SU-DHL-6 (cell line): ENCODE data around the gene NFIA.

Experiments used
- H2AFZ ChIP-seq: fragments of 200-600 bp; sonication (generic); 2 replicates; pipeline ENCODE4 v1.6.1; 2014; ENCODE audit warnings: low read depth, mild to moderate bottlenecking, moderate library complexity, mixed read lengths, antibody characterized with exemption, low read length; ENCODE audit not compliant: severe bottlenecking
- H3F3A ChIP-seq: fragments of 200-600 bp; shearing (Covaris generic); 2 replicates; pipeline ENCODE4 v1.6.0; 2016; ENCODE audit warnings: antibody characterized with exemption, mild to moderate bottlenecking; ENCODE audit not compliant: insufficient read depth
- H3K27ac ChIP-seq: fragments of 200-600 bp; sonication (generic); 2 replicates; pipeline ENCODE4 v1.5.1; 2016; ENCODE audit warnings: low read depth, mild to moderate bottlenecking, low read length, moderate library complexity, mixed read lengths
- H3K27me3 ChIP-seq: fragments of 200-600 bp; sonication (generic), shearing (Covaris generic); 2 replicates; pipeline ENCODE4 v1.6.0; 2014; ENCODE audit warnings: mild to moderate bottlenecking, low read length
- H3K36me3 ChIP-seq: fragments of 200-600 bp; sonication (generic); 2 replicates; pipeline ENCODE4 v1.6.1; 2014; ENCODE audit warnings: mild to moderate bottlenecking, low read length, mixed read lengths
- H3K4me2 ChIP-seq: fragments of 300-600, 200-600 bp; shearing (Covaris generic), sonication (generic); 2 replicates; pipeline ENCODE4 v1.6.0; 2014; ENCODE audit warnings: low read length, low read depth, mild to moderate bottlenecking; ENCODE audit not compliant: poor library complexity, severe bottlenecking
- H3K4me3 ChIP-seq: fragments of 200-600 bp; sonication (generic); 2 replicates; pipeline ENCODE4 v1.5.1; 2014; ENCODE audit warnings: antibody characterized with exemption, low read length, mild to moderate bottlenecking, mixed read lengths; ENCODE audit not compliant: insufficient read depth, poor library complexity, severe bottlenecking
- H3K79me2 ChIP-seq: fragments of 200-600 bp; sonication (generic); 2 replicates; pipeline ENCODE4 v1.6.1; 2014; ENCODE audit warnings: mild to moderate bottlenecking, low read length, moderate library complexity; ENCODE audit not compliant: insufficient read depth
- H3K9ac ChIP-seq: fragments of 200-600 bp; sonication (generic); 2 replicates; pipeline ENCODE4 v1.7.0; 2014; ENCODE audit warnings: mild to moderate bottlenecking, low read length
- H3K9me2 ChIP-seq: fragments of 200-600 bp; sonication (generic); replicated peaks from 2 replicates; pipeline ENCODE4 v1.6.1; 2014; ENCODE audit warnings: low read length; ENCODE audit not compliant: insufficient read depth
- H3K9me3 ChIP-seq: fragments of 200-600 bp; sonication (generic); 2 replicates; pipeline ENCODE4 v1.6.1; 2014; ENCODE audit warnings: low read length, mixed read lengths; ENCODE audit not compliant: insufficient read depth
- H4K20me1 ChIP-seq: fragments of 200-600 bp; sonication (generic); 2 replicates; pipeline ENCODE4 v1.6.1; 2014; ENCODE audit warnings: low read depth, mild to moderate bottlenecking, antibody characterized with exemption, low read length, moderate library complexity, mixed read lengths
- CTCF ChIP-seq: fragments of 200-600 bp; sonication (generic); IDR thresholded peaks from one replicate; pipeline ENCODE4 v1.5.1; 2017; ENCODE audit warnings: antibody characterized with exemption, mild to moderate bottlenecking, low read length, moderate library complexity; ENCODE audit not compliant: insufficient read depth, poor library complexity, severe bottlenecking
- EZH2phosphoT487 ChIP-seq: fragments of 200-600 bp; sonication (generic), shearing (Covaris generic); conservative IDR thresholded peaks from 2 replicates; pipeline ENCODE4 v1.6.1; 2018; ENCODE audit warnings: mild to moderate bottlenecking, antibody characterized with exemption, low read length, moderate library complexity, mixed read lengths

The NFIA gene

GRCh38 chr1:61447106-61447967 lies 365.0 kb downstream of the NFIA start:
- Histone ChIP-seq H3K27me3 (no peaks in the 10 kb centered on the region), H3K9me2 (no peaks in the 10 kb centered on the region), H2AFZ (no peak overlapping the region), H3K4me2 (no peak overlapping the region), H3K27ac (no peak overlapping the region), H3K79me2 (no peaks in the 10 kb centered on the region), H3K9me3 (no peaks in the 10 kb centered on the region), H4K20me1 (no peaks in the 10 kb centered on the region), H3F3A (no peaks in the 10 kb centered on the region), H3K4me3 (no peak overlapping the region), H3K36me3 (no peaks in the 10 kb centered on the region), H3K9ac (no peak overlapping the region)
- TF ChIP-seq EZH2phosphoT487 (no peak), CTCF (no peak)

GRCh38 chr1:61447968-61448430 lies 365.6 kb downstream of the NFIA start:
- H3K4me2 ChIP-seq = no peak overlapping the region
- H3K36me3 ChIP-seq = no peaks in the 10 kb centered on the region
- no peaks in the 10 kb centered on the region for H4K20me1 ChIP-seq
- H3K27ac ChIP-seq = no peak overlapping the region
- H3K27me3 ChIP-seq = no peaks in the 10 kb centered on the region
- no peaks in the 10 kb centered on the region for H3F3A ChIP-seq
- H3K4me3 ChIP-seq = no peak overlapping the region
- TF ChIP-seq CTCF (no peak), EZH2phosphoT487 (no peak)
- no peak overlapping the region for H3K9ac ChIP-seq
- no peaks in the 10 kb centered on the region for H3K9me3 ChIP-seq
- H3K79me2 ChIP-seq = no peaks in the 10 kb centered on the region
- H2AFZ ChIP-seq = no peak overlapping the region
- no peaks in the 10 kb centered on the region for H3K9me2 ChIP-seq

- no peak overlapping the region for H3K4me3 ChIP-seq
- no peaks in the 10 kb centered on the region for H4K20me1 ChIP-seq
- H3K27ac ChIP-seq = no peak overlapping the region
- no peaks in the 10 kb centered on the region for H3F3A ChIP-seq
- no peaks in the 10 kb centered on the region for H3K36me3 ChIP-seq
- no peaks in the 10 kb centered on the region for H3K79me2 ChIP-seq
- no peak overlapping the region for H3K9ac ChIP-seq
- no peaks in the 10 kb centered on the region for H3K27me3 ChIP-seq
- H3K4me2 ChIP-seq = no peak overlapping the region
- TF ChIP-seq CTCF (no peak), EZH2phosphoT487 (no peak)
- no peak overlapping the region for H2AFZ ChIP-seq
- no peaks in the 10 kb centered on the region for H3K9me3 ChIP-seq
- H3K9me2 ChIP-seq = no peaks in the 10 kb centered on the region
Observed at GRCh38 chr1:61448914-61449313, 366.6 kb downstream of the NFIA start.
